HG02885 (cell line): ENCODE results near the gene PPP1R1A.

Experiments used
- ATAC-seq: cut with Tn5 transposase; IDR thresholded peaks from one replicate; pipeline ENCODE4 v1.9.1; 2021; ENCODE audit warnings: mild to moderate bottlenecking; ENCODE audit not compliant: unreplicated experiment, poor library complexity

The PPP1R1A gene

DNA sequence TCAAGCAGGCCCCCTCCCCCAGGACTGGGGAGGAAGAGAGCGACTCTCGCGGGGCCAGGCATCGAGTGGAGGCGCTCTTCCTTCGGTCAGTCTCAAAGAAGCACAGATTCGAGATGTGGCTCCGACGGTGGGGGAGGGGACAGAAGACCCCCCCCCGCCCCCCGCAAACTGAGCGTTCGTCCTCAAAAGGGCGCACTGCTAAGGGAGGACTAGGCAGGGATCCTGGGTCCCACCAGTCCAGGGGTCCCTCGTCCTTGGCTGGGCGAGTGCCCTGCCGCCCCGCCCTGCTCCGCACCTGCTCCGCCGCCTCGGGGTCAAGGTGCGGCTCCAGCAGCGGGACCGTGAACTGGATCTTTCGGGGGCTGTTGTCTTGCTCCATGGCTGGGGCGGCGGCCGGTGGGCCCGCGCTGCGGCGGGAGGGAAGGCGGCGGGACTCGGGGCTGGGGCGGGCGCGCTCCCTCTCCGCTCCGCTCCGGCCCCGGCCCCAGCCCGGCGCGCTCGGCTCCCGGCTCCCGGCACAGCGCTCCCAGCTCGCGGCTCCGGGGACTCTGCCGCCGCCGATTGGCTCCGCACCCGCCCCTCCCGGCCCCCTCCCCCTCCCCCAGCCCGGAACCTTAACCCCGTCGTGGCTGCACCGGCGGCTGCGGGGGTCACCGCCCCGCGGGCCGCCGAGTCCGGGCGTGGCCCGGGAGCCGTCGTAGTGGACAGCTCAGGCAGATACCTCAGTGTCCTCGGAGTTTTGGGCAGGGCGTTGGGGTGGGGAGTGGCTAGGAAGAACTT is at the start of gene PPP1R1A:
PPP1R1A (minus strand) TSS at position 550 of the 780 bp plus-strand sequence; CDS start at position 379, 171 bp downstream.
- ATAC-seq: no peak

DNA sequence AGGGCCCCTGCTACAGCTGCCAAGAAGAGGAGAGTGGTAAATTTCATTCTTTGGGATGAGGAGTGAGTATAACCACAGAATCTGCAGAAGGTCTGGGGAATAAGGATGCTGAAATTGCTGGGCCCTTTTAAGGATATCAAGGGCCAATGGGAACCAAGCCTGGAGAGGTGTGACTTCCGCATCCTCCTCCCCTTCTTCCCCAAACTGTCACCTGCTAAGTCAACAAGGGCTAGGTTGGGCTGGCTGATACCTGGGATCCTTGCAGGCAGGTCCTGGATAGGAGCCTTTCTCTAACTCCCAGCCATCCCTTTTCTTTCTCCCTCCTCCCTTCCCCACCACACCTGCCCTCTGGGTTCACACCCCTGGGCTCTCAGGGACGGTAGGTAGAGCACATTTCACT is 46.3 kb upstream of the PPP1R1A start, which contains the start of gene LACRT:
LACRT (minus strand) TSS at position 101 of the 400 bp plus-strand sequence; CDS start at position 47, 54 bp downstream.
- no peak for ATAC-seq

DNA sequence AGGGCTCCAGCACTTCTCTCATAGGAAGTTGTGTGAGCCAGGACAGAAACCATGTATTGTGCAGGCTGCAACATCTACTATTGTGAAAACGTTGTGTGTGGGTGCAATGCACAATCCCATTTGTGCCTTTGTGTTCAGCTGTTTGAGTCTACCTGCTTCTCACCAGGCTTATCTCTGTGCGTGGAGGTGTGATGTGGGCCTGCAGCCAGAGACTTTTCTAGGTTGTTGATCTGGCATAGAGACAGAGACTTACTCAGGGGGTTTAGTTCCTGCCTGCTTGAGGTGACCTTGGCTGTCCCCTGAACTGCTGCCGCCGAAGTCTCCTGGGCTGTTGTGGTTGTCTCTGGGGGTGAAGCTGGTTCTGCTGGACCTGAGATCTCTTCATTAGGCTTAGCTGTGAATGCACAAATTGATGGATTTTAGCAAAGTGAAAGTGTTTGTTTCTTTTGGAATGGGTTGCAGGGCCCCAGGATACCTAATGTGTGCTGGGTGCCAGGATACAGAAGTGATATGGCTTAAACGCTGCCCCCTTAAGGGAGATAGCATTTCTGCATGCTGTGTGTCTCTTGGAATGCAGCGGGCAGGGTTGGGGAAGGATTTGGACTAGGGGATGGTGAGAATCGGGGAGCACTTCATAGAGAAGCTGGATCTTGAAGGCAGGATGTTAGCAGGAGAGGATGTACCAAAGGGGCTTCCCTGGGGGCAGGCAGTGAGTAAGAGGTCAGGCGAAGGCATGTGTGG is 43.7 kb upstream of the PPP1R1A start:
- ATAC-seq: no peak

DNA sequence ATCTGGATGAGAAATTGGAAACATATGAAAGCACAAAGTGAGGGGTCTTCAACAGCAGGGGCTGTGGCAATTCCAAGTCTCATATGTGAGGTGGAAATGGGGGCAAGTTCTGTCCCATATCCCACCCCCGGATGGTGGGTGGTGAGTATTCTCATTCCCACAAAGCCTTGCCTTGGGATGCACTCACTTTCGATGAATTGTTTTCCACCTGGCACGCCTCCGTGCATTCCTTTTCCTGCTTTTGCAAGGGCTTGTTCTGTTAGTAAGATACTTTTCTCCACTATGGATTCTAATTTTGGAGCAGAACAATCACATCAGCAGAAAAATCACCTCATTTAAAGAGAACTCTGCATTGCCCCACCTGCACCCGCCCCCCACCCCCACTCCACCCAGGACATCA is 43.1 kb upstream of the PPP1R1A start:
- no peak for ATAC-seq

GRCh38 chr12:54629925-54630324 is 41.5 kb upstream of the PPP1R1A start:
- ATAC-seq: no peak

- no peak for ATAC-seq
Measured at GRCh38 chr12:54628186-54628846, 39.9 kb upstream of the PPP1R1A start.

GRCh38 chr12:54627304-54627703 is 38.8 kb upstream of the PPP1R1A start:
- ATAC-seq: no peak

DNA sequence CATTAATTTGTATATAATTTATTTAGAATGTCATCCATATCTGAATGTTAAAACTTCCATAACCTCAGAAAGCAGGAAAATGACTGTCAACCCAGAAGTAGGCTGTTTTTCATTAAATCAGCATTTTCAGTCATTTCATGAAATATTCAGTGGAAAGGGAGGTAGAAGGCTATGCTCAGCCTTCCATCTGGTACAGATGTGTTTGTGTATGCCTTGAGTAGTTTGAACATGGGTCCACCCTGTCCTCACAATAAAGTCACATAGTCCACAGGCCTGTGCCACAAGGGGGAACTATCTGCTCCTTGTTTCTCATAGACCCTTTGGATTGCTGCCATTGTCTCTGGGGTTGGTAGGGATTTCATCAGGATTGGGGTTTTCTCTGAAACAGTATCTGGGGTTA is 37.1 kb upstream of the PPP1R1A start:
- ATAC-seq: no peak

DNA sequence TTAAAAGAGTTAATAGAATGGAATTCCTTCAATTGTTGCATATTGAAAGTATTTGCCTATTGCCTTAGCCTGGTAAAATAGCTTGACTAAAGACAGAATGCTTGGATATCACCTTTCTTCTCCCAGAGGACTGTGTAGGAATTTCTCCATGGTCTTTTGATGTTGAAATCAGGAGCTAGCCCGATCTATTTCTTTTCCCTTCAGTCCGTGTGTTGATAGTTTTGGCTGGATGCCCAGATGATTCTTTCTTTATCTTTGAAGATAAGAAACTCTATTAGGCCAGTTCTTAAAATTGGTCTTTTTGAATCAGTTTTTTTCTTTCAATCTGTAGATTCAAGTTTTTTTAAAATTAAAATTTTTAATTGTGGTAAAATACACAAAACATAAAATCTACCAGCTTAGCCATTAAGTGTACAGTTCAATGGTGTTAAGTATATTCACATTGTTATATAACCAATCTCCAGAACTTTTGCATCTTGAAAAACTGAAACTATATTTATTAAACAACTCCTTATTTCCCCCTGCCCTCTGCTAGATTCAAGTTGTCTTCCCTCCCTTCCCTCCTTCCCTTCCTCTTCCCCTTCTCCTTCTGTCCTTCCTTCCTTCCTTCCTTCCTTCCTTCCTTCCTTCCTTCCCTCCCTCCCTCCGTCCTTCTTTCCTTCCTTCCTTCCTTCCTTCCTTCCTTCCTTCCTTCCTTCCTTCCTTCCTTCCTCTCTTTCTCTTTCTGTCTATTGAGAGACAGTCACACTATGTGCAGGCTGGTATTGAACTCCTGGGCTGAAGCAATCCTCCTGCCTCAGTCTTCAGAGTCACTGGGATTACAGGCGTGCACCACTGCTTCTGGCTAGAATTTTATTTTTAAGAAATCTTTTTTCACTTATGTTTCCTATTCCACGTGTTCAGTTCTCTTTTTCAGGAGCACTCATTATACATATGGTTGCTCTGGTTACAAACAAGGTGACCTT is 36.1 kb upstream of the PPP1R1A start:
- ATAC-seq: no peak

DNA sequence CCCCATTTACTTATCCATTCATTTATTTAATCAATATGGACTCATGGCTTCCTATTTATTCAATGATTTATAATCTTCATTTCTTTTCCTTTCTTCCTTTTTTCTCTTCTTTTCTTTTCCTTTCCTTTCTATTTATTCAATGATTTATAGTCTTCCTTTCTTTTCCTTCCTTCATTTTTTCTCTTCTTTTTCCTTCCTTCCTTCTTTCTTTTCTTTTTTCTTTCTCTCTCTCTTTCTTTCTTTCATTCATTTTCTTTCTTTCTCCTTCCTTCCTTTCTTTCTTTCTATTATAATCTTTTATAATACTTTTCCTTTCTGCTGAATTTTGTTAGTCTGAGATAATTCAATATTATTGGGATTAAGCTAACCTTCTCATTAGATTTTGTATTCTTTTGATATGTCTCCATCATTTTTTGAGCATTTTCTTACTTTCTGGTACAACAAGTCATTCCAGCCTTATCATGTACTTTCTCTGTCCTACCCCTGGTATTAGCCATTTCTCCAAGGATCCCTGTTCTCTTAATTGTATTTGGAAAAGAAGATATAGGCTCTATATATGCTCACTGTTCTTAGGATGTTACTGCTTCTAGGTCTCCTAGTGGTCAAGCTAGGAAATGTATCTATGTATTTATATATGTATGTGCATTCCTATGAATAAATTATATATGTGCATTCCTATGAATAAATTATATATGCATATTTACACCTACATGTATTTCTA is 34.2 kb upstream of the PPP1R1A start:
- ATAC-seq: no peak

DNA sequence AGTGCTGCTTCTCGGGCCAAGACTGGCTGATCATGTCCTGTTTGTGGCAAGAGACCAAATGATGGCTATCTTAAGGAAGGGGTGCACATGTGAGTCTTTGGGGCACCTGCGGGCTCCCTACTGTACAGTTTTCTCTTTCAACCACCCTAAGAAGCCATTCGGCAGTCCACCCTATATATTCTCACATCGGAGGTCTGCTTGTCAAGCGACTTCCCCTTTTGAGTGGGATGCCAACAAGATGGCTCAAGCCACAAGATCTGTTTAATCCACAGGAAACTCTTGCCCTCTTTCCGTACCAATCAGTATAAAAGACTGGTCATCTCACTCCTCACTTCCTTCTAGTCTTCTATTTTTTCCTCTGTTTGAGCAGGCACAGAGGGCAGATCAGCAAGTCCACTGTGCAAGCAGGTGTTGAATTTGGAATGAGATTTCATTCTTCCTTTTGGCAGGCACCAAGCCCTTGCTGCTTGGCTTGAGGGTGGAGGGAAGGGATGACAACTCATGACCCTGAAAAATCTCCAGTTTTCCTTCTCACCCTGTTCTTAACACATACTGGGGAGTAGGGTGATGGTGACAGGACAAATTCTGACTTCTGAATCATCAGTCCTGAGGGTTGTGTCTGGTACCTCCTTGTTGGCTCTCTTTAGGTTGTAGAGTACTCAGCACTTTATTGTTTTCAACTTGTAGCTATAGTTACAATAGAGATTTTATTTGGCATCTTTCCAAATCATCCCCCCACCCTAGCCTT is 28.6 kb upstream of the PPP1R1A start:
- ATAC-seq: no peak

DNA sequence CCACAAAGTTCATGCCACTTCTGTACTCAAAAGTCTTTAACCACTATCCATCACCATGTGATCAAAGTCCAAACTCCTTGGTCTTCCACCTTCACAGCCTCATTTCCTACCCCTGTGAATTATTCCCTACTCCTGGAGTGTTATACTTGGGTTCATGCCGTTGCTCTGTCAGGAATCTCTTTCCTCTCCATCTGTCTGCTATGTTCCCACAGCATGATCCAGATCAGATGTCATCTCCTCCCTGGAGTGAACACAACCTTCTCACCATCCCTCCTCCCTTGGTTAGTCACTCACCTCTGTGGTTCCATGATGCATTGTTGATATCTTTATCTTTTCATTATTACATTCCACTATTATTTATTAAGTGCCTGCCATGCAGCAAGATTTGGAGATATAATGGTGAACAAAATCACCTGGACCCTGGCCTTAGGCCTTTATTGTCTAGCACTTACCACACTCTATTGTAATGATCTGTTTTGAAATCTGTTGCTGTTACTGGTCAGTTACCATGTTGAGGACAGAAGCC is 23.8 kb upstream of the PPP1R1A start:
- ATAC-seq: no peak

- no peak for ATAC-seq
Measured at GRCh38 chr12:54611715-54612149, 23.3 kb upstream of the PPP1R1A start.

- ATAC-seq: no peak
Measured at GRCh38 chr12:54608769-54609168, 20.3 kb upstream of the PPP1R1A start.

DNA sequence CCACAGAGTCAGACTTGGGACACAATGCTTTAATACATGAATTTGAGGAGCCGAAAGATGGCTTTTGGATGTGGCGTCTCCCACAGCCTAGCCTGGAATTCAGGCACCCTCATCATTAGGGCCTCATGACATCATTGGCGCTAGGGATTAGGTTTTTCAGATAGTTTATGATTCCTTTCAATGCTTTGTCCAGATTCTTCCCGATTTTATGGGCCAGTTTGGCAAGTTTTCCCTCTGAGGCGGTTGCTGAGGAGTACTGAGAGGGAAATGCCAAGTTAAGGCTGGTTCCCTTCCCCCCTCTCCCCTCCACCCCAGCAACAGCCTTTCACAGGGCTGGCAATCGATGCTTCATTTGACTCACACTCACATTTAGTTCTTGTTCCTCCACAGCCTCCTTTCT is 19.7 kb upstream of the PPP1R1A start:
- ATAC-seq: no peak

DNA sequence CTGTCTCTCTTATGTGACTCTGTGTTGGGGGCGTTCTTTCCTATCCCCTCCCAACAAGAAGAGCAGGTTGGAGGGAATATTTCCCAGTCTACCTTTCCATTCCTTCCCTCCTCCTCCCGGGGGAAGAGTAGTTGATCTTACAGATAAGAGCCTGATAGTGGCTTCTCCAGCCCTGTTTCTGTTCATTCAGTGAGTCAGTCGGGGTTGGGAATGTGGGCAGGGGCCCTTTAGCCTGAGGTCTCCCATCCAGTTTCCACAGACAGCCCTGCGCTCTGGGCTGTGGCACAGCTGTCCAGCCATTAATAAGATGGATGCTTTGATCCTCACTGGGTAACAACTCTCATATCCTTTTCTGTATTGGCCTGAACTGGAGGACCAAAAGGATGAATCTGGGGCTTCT is 18.1 kb upstream of the PPP1R1A start:
- no peak for ATAC-seq

DNA sequence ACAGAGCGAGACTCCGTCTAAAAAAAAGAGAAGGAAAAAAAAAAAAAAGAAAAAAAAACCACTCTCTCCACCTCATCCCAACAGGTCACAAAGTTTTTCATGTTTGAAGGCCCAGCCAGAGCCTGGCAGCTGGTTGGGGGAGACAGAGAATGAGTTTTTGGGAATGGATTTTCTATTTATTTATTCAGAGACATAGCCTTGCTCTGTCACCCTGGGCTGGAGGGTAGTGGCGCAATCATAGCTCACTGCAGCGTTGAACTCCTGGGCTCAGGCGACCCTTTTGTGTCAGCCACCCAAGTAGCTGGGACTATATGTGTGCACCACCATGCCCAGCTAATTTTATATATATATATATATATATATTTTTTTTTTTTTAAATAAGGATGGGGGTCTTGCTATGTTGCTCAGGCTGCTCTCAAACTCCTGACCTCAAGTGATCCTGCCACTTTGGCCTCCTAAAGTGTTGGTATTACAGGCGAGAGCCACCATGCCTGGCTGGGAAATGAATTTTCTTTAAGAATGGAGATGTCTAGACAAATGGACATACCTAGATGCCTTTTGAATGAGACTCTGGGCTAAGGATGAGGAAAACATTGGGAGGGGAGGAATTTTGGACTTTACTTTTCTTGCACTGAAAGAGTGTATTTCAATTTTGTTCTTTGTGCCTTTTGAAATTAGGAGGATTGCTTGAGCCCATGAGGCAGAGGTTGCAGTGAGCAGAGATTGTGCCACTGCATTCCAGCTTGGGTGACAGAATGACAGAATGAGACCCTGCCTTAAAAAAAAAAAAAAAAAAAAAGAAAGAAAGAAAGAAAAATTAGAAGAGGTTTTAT is 16.9 kb upstream of the PPP1R1A start:
- no peak for ATAC-seq
